GM19324 (cell line): ENCODE measurements around the gene MT2A.
"Not testable (repeated sequence)": the region's sequence is repeated elsewhere in the genome, so short reads cannot be mapped to it uniquely, and the experiment has no call there.

Experiments
- ATAC-seq: cut with Tn5 transposase; IDR thresholded peaks from one replicate; pipeline ENCODE4 v1.9.1; 2021; ENCODE audit warnings: mild to moderate bottlenecking, moderate library complexity; ENCODE audit not compliant: unreplicated experiment, low FRiP score

MT2A gene

DNA sequence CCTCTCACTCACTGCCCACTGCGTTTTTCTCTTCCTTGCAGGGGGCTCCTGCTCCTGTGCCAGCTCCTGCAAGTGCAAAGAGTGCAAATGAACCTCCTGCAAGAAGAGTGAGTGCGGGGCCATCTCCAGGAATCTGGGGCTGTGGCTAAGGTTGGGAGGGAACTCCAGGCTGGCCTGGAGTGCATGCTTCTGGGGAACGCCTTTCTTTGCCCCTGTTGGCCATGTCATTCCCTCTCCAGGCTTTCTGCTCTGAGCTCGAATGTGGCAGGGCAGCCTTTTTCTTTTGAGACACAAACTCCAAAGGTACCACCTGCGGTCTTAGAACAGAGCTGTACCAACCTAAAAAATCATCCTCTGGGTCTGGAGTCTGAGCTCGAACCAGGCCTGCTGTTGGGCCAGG, 9.8 kb downstream of the MT2A start:
- no peak for ATAC-seq

GRCh38 chr16:56620339-56620897, 12.0 kb downstream of the MT2A start:
- ATAC-seq: no peak

GRCh38 chr16:56621665-56622445, 13.5 kb downstream of the MT2A start:
- ATAC-seq: not testable (repeated sequence)

GRCh38 chr16:56623184-56623583, 14.8 kb downstream of the MT2A start:
- not testable (repeated sequence) for ATAC-seq

DNA sequence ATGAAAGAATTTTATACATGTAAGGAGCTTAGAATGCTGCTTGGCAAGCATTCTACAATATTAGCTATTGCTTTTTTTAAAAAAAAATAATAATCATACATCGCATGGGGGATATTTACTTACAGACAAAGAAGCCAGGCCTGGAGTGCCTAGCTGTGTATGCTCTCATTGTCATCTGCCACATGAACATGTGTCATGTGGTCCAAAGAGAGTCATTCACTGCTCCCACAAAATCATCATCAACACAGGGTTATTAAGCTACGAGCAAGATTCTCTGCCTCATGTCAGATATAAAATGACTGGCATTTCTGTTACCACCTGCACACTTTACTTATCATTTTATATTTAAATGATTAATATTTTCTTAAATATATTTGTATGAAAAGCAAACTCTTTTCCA, 15.3 kb downstream of the MT2A start:
- no peak for ATAC-seq

DNA sequence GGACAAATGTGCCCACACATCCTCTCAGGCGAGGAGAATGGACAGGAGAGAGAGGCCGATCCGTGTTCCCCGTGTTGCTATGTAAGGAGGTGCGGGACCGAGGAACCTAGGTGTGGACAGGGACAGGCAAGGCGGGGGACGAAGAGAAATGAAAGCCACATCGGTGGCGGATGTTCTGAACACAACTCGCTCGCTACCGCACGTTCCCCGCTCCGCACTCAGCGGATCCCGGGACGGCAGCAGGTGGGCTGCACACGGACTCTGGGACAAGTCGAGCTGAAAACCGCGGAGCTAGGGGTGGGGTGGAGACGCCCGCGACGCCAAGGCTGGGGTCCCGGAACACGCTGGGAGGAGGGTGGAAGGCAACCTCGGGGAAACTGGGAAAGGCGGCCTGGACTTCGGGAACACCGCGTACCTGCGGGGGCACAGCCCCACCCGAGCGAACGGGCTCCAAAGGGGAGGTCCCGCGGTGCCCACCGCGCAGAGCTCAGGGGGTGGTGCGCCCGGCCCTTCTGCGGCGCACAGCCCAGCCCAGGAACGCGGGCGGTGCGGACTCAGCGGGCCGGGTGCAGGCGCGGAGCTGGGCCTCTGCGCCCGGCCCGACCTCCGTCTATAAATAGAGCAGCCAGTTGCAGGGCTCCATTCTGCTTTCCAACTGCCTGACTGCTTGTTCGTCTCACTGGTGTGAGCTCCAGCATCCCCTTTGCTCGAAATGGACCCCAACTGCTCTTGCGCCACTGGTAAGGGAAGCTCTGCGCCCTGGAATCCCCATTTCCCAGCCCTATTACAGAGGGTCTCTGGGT, 17.0 kb downstream of the MT2A start, which contains the start of gene MT1E:
TSS of gene MT1E (plus strand) at position 642 of the 803 bp plus-strand sequence. CDS start at position 713, 71 bp downstream.
- ATAC-seq: no peak

- no peak for ATAC-seq
Observed at GRCh38 chr16:56625943-56626654, 17.7 kb downstream of the MT2A start.

DNA sequence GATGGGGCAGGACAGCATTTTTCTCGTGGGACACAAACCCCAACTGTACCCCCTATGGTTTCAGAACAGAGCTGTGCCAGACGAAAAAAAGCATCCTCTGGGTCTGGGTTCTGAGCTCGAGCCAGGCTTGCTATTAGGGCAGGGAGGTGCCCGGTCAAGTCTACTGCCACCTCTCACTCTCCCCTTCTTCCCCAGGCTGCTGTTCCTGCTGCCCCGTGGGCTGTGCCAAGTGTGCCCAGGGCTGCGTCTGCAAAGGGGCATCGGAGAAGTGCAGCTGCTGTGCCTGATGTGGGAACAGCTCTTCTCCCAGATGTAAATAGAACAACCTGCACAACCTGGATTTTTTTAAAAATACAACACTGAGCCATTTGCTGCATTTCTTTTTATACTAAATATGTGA, 18.3 kb downstream of the MT2A start:
- ATAC-seq: no peak

DNA sequence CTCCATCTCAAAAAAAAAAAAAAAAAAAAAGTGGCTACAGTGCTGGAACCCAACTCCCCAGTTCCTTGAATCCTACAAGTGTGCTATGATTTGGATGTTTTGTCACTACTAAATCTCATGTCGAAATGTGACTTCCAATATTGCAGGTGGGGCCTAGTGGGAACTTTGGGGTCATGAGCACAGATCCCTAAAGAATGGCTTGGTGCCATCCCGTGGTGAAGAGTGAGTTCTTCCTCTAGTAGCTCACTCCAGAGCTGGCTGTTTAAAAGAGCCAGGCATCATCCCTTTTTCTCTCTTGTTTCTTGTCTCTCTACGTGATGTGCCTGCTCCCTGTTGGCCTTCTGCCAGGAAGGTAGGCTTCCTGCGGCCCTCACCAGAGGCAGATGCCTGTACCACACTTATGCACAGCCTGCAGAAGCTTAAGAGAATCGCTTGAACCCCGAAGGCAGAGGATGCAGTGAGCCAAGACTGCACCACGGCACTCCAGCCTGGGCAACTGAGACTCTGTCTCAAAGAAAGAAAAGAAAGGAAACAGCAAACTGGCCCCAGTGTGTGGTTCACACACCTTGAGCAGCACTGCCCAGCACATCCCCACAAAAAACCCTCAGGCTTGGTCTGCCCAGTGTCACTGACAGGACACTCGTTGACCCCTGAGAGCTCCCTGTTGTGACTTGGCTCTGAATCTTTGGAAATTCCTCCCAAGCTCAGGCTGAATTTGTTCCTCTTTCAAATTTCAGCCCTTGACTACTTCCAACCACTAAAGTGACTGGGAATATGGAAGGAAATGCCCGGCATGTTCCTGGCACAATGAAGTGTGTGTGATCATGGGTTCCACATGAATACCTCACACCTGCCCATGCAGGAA, 20.3 kb downstream of the MT2A start:
- no peak for ATAC-seq

DNA sequence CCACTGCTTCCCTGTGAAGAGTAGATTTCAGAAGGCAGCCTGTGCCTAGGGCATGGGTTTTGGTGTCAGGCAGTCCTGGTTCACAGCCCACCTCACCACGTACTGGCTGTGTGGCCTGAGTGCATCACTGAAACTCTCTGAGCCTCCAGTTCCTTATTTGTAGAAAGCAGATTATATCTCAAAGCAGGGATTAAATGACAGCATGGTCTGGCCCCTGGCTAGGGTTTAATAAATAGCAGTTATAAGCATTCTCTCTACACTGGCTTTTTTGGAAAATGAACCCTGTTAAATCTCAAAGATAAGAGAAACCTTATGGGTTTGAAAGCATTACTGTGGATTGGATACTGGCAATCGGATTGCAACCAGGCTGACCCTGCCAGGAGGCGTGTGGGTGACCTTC, 21.1 kb downstream of the MT2A start:
- ATAC-seq: no peak

DNA sequence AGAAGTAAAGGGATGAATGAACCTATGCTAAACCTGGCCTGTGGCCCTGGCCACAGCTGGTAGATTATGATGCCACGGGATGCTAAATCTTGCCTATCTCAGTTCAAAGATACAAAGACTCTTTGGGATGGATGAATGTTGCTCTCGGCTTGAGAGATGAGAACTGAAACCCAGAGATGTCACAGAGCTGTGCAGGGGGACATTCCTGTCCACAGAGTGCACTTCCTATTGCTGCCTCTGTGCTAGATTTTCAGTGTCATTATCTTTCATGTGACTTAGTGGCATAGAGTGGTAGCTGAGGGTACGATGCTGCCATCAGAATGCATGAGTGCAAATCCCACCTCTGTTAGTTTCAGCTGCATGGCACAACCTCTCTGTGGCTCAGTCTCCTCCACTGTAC, 21.8 kb downstream of the MT2A start:
- peak; percentile 55 for ATAC-seq

DNA sequence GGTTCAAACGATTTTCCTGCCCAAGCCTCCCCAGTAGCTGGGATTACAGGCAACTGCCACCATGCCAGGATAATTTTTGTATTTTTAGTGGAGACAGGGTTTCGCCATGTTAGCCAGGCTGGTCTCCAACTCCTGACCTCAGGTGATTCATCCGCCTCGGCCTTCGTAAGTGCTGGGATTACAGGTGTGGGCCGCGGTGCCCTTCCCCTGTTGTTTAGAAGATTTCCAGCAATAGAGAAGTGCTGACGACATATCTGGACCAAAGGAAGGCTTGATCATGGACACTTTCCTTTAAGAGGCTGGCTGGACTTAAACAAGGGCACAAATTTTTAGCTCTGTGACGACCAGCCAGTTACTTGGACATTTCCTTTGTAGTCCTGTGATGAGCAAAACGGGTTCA, 22.8 kb downstream of the MT2A start:
- ATAC-seq: no peak

DNA sequence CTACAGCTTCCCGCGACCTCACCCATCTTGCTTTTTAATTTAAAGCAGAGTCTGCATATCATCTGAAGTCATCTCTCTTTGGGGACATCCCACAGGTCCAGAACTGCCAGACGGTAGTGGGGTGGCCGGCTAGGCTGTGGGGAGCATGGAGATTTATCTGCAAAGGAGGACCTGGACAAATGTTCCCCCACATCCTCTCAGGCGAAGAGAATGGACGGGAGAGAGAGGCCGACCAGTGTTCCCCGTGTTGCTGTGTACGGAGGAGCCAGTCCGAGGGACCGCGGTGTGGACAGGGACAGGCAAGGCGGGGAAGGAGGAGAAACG, 23.4 kb downstream of the MT2A start:
- no peak for ATAC-seq

DNA sequence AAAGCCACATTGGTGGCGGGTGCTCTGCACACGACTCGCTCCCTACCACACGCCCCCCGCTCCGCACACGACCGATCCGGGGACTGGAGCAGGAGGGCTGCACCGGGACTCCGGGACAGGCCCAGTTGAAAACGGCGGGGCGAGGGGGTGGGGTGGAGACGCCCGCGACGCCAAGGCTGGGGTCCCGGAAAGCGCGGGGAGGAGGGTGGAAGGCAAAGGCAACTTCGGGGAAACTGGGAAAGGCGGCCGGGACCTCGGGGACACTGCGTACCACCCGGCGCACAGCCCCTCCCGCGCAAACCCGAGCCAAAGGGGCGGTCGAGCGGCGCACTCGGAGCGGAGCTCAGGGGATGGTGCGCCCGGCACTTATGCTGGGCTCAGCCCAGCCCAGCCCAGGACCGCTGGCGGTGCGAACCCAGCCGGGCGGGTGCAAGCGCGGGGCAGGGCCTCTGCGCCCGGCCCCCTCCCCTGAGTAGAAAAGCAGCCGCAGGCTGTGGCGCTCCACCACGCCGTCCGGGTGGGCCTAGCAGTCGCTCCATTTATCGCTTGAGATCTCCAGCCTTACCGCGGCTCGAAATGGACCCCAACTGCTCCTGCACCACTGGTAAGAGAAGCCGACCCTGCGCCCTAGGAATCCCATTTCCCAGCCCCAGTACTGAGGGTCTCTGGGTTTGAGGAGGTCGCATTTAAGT, 23.9 kb downstream of the MT2A start, which contains the start of gene MT1M:
TSS of gene MT1M (plus strand) at position 504 of the 692 bp plus-strand sequence. CDS start at position 577, 73 bp downstream.
- ATAC-seq: no peak

- ATAC-seq: no peak
Observed at GRCh38 chr16:56632848-56633365, 24.5 kb downstream of the MT2A start.

GRCh38 chr16:56633535-56633934, 25.2 kb downstream of the MT2A start:
- no peak for ATAC-seq

DNA sequence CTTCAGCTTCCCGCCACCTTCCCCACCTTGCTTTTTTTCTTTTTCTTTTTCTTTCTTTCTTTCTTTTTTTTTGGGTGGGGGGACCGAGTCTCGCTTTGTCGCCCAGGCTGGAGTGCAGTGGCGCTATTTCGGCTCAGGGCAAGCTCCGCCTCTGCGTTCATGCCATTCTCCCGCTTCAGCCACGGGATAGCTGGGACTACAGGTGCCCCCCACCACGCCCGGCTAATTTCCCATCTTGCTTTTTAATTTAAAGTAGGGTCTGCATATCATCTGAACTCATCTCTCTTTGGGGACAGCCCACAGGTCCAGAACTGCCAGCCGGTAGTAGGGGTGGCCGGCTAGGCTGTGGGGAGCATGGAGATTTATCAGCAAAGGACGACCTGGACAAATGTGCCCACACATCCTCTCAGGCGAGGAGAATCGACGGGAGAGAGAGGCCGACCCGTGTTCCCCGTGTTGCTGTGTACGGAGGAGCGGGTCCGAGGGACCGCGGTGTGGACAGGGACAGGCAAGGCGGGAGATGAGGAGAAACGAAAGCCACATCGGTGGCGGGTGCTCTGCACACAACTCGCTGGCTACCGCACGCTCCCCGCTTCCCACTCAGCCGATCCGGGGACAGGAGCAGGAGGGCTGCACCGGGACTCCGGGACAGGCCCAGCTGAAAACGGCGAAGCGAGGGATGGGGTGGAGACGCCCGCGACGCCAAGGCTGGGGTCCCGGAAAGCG, 26.5 kb downstream of the MT2A start:
- ATAC-seq: no peak

- ATAC-seq: no peak
Observed at GRCh38 chr16:56635441-56635967, 27.1 kb downstream of the MT2A start.
